ENCODE data around the gene PHETA1. TPM values are rescaled to one million over a fixed set of nuclear protein-coding genes. Genes with fewer than 3 reads are reported as not detected.
"Not testable (repeated sequence)": the region's sequence is repeated elsewhere in the genome, so short reads cannot be mapped to it uniquely, and the experiment has no call there.

The PHETA1 gene
- total RNA-seq, 1 experiment from 2014 or later, result 10.6 TPM

DNA sequence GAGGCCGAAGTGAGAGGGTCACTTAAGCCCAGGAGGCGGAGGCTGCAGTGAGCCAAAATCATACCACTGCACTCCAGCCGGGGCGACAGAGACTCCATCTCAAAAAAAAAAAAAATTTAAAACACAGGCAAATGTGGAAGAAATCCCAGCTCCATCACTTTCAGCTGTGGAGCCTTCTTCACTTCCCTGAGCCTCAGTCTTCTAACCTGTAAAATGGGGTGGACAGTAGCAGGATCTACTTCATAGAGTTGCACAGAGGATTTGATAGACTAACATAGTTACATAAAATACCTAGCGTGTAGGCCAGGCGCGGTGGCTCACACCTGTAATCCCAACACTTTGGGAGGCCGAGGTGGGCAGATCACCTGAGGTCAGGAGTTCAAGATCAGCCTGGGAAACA, 26.5 kb downstream of the PHETA1 start:
- no peak for TF ChIP-seq YY1 (IDR thresholded peaks at IDR 0.05; ENCODE audit: extremely low read depth, insufficient replicate concordance, low read depth, low read length)
- no peak overlapping the region for H3K4me2 ChIP-seq (ENCODE audit: low read length)
- H3K36me3 ChIP-seq (ENCODE audit: control insufficient read depth in 1 of 2, insufficient read depth in 2 of 2, low read length in 2 of 2), result no peaks in the 10 kb centered on the region
- H3K79me2 ChIP-seq (ENCODE audit: insufficient read depth, low read length), result no peaks in the 10 kb centered on the region
- no peaks in the 10 kb centered on the region for H3K27me3 ChIP-seq (ENCODE audit: insufficient read depth, low read length)
- ChIA-PET CTCF (no interaction called here), POLR2A (no interaction called here), RAD21 (ENCODE audit: low non-redundant PET in 1 of 2, low total read pairs in 2 of 2, uncharacterized antibody in 2 of 2, unreplicated experiment in 2 of 2) (interaction anchor here in 1 of 2 experiments (0.6 kb wide), 1 partner anchor 124 kb away, joined by 6 read pairs; no protein-coding TSS in a partner anchor)
- no peak overlapping the region for H3K4me3 ChIP-seq (replicated peaks in 1 of 2; ENCODE audit: low read depth in 1 of 2, low read length in 2 of 2)
- DNase-seq (ENCODE audit: low read depth, low spot score) (no peak), ATAC-seq (no peak)
- BruUV-seq (replicated peaks), result no TSS peak
- H3K9me2 ChIP-seq (ENCODE audit: insufficient read depth), result no peaks in the 10 kb centered on the region
- H2AFZ ChIP-seq (ENCODE audit: low read depth, low read length, poor library complexity, severe bottlenecking), result no peak overlapping the region
- no peak overlapping the region for H3K9ac ChIP-seq (ENCODE audit: low read length)
- peaks cover 0 to 9% of the 10 kb centered on the region in 2 experiments; a peak in 1 of 4 replicates for H3K9me3 ChIP-seq (ENCODE audit: control insufficient read depth in 1 of 2, insufficient read depth in 1 of 2, low read depth in 1 of 2, low read length in 2 of 2)
- intact Hi-C loops (cut with micrococcal nuclease), result no loop called here
- no peaks in the 10 kb centered on the region for H4K20me1 ChIP-seq (ENCODE audit: insufficient read depth)
- H3K27ac ChIP-seq (ENCODE audit: low read depth, low read length), result no peak overlapping the region
- H3K4me1 ChIP-seq (ENCODE audit: control insufficient read depth in 1 of 2, insufficient read depth in 2 of 2, low read length in 2 of 2), result no peaks in the 10 kb centered on the region

DNA sequence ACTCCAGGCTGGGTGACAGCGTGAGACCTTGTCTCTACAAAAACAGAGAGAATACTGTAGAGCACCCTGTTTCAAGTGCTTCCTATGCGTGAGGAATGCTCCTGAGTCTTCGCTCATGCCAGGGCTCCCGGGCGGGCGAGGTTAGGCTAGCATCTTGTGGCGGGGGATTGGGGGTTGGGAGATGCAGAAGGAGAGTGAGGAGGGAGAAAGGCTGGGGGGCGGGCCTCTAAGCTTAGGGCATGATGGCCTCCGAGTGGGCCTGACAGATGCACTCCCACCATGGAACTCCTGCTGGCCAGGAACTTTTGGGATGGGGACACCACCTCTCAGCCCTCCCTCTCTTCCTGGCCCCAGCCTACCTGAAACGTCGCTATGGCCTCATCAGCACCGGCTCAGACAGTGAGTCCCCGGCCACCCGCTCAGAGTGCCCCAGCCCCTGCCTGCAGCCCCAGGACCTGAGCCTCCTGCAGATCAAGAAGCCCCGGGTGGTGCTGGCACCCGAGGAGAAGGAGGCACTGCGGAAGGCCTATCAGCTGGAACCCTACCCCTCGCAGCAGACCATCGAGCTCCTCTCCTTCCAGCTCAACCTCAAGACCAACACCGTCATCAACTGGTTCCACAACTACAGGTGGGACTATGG, 27.3 kb downstream of the PHETA1 start:
- Histone ChIP-seq H3K27ac (ENCODE audit: low read depth, low read length) (no peak overlapping the region), H3K27me3 (ENCODE audit: insufficient read depth, low read length) (no peaks in the 10 kb centered on the region), H3K4me3 (replicated peaks in 1 of 2; ENCODE audit: low read depth in 1 of 2, low read length in 2 of 2) (no peak overlapping the region), H3K36me3 (ENCODE audit: control insufficient read depth in 1 of 2, insufficient read depth in 2 of 2, low read length in 2 of 2) (no peaks in the 10 kb centered on the region), H3K9ac (ENCODE audit: low read length) (no peak overlapping the region), H2AFZ (ENCODE audit: low read depth, low read length, poor library complexity, severe bottlenecking) (no peak overlapping the region), H3K9me3 (ENCODE audit: control insufficient read depth in 1 of 2, insufficient read depth in 1 of 2, low read depth in 1 of 2, low read length in 2 of 2) (peaks cover 0 to 5% of the 10 kb centered on the region in 2 experiments; a peak in 1 of 4 replicates), H3K4me2 (ENCODE audit: low read length) (no peak overlapping the region), H3K9me2 (ENCODE audit: insufficient read depth) (no peaks in the 10 kb centered on the region), H4K20me1 (ENCODE audit: insufficient read depth) (no peaks in the 10 kb centered on the region), H3K79me2 (ENCODE audit: insufficient read depth, low read length) (no peaks in the 10 kb centered on the region), H3K4me1 (ENCODE audit: control insufficient read depth in 1 of 2, insufficient read depth in 2 of 2, low read length in 2 of 2) (no peaks in the 10 kb centered on the region)
- DNase-seq (ENCODE audit: low read depth, low spot score) (no peak), ATAC-seq (no peak)
- ChIA-PET RAD21 (ENCODE audit: low non-redundant PET in 1 of 2, low total read pairs in 2 of 2, uncharacterized antibody in 2 of 2, unreplicated experiment in 2 of 2) (interaction anchor here in 1 of 2 experiments (0.6 kb wide), 1 partner anchor 125 kb away, joined by 6 read pairs; no protein-coding TSS in a partner anchor), POLR2A (no interaction called here), CTCF (no interaction called here)
- intact Hi-C loops (cut with micrococcal nuclease), result no loop called here
- TF ChIP-seq EZH2phosphoT487 (IDR thresholded peaks at IDR 0.05; ENCODE audit: borderline replicate concordance) (no peak), EGR1 (IDR thresholded peaks at IDR 0.05; ENCODE audit: low read depth) (no peak), SIN3A (IDR thresholded peaks at IDR 0.05; ENCODE audit: low read depth) (no peak)
- TF ChIP-seq, protein P1, sequence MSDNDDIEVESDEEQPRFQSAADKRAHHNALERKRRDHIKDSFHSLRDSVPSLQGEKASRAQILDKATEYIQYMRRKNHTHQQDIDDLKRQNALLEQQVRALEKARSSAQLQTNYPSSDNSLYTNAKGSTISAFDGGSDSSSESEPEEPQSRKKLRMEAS (IDR thresholded peaks at IDR 0.05), result no peak
- BruUV-seq (replicated peaks), result no TSS peak

DNA sequence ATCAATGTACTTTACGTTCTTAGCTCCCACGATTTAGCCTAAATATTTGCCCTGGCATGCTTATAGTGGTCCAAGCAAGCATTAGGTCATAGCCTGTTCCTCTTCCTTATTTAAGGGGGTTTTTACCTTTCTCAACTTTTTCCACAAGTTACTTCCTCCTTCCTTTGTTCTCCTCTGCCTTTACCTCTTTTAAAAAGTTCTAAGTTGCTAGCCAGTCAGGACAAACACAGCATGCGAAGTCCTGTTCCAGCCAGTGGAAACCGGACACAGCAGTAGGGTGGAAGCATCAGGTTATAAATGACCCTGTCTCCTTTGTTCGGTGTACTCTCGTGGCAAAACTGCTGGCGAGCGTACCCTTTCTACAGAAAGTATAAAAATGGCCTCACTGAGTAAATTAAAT, 28.2 kb downstream of the PHETA1 start:
- H4K20me1 ChIP-seq (ENCODE audit: insufficient read depth); H3K9me3 ChIP-seq (ENCODE audit: control insufficient read depth in 1 of 2, insufficient read depth in 1 of 2, low read depth in 1 of 2, low read length in 2 of 2); H3K27ac ChIP-seq (ENCODE audit: low read depth, low read length); RAD21 ChIA-PET (ENCODE audit: low non-redundant PET in 1 of 2, low total read pairs in 2 of 2, uncharacterized antibody in 2 of 2, unreplicated experiment in 2 of 2); CTCF ChIA-PET; H2AFZ ChIP-seq (ENCODE audit: low read depth, low read length, poor library complexity, severe bottlenecking); POLR2A ChIA-PET; BruUV-seq (replicated peaks); H3K36me3 ChIP-seq (ENCODE audit: control insufficient read depth in 1 of 2, insufficient read depth in 2 of 2, low read length in 2 of 2); H3K27me3 ChIP-seq (ENCODE audit: insufficient read depth, low read length); H3K4me2 ChIP-seq (ENCODE audit: low read length); H3K4me1 ChIP-seq (ENCODE audit: control insufficient read depth in 1 of 2, insufficient read depth in 2 of 2, low read length in 2 of 2); DNase-seq (ENCODE audit: low read depth, low spot score); H3K79me2 ChIP-seq (ENCODE audit: insufficient read depth, low read length); intact Hi-C loops (cut with micrococcal nuclease); ATAC-seq; H3K9me2 ChIP-seq (ENCODE audit: insufficient read depth); H3K4me3 ChIP-seq (replicated peaks in 1 of 2; ENCODE audit: low read depth in 1 of 2, low read length in 2 of 2); H3K9ac ChIP-seq (ENCODE audit: low read length): not testable (repeated sequence)

Data from HCT116 (cell line).